ENCODE results near the gene KIR2DL1.

DNA sequence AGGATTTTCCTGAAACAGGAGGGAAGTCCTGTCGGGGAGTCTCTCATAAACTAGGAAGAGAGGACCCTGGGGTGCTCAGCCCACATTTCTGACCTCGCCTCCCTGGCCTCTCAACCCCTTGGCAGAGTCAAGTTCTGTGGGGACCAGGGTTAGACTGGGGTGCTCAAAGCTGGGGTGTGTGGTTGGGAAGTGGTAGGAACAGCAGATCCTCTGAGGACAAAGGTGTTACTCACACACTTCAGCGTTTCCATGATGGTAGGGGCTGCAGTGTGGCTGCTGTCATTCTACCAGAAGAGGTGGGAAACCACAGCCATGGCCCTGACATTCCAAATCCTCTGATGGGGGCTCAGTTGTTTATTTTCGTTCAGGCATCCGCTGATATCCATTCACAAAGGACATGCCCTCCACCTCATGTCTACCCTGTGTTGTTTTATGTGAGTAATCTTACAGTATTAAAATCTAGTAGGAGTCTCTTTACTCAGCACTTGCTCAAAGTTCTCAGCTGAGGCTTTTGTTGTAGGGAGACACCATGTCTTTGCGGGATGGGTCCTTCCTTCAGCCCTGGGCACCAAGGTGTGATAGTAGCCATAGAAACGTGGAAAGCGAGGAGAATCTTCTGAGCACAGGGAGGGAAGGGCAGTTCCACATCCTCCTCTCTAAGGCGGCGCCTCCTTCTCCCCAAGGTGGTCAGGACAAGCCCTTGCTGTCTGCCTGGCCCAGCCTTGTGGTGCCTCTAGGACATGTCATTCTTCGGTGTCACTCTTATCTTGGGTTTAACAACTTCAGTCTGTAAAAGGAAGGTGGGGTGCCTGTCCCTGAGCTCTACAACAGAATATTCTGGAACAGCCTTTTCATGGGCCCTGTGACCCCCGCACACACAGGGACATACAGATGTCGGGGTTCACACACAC lies 29.8 kb upstream of the KIR2DL1 start:
- no peak for TF ChIP-seq CTCF (IDR thresholded peaks at IDR 0.05)
- TF ChIP-seq POLR2A (IDR thresholded peaks at IDR 0.05): no peak
- TF ChIP-seq POLR2AphosphoS5 (IDR thresholded peaks at IDR 0.05): no peak
